Measurements from ENCODE around the gene MACIR. TPM values are rescaled to one million over a fixed set of nuclear protein-coding genes. Genes with fewer than 3 reads are reported as not detected.
A peak's percentile ranks its signal among the peaks of the same experiment; 100 is the strongest.

Gene MACIR
- total RNA-seq, 1 experiment from 2014 or later, result 21.0 TPM

DNA sequence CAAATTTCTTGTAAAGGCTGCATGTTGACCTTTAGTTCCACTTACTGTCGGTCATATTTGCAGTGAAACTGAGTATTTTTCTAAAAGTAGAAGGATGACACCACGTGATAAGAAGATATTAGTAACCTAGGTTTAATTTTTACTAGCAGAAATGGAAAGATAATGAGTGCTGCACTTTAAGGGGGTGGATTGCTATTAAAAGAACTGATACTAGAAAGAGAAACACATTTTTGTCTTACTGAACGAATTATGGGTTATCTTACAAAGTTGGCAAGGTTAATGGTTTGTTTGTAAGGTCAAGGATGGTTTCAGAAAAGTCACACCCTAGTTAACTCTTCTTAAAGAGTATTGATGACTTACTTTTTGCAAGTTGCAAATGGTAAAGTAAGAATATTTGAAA lies 2.4 kb downstream of the MACIR start:
- no peaks in the 10 kb centered on the region for H3F3A ChIP-seq (ENCODE audit: insufficient read depth, low read depth)
- H3K4me2 ChIP-seq, result peak overlapping the region; percentile 78
- H3K27me3 ChIP-seq (ENCODE audit: insufficient read depth, low read depth), result no peaks in the 10 kb centered on the region
- H3K36me3 ChIP-seq (ENCODE audit: low read depth), result peaks cover 3% of the 10 kb centered on the region
- intact Hi-C loops (cut with micrococcal nuclease; ENCODE audit: unreplicated experiment), result no loop called here
- TF ChIP-seq EZH2 (IDR thresholded peaks at IDR 0.05; ENCODE audit: low read depth), result no peak
- TF ChIP-seq, protein P1, sequence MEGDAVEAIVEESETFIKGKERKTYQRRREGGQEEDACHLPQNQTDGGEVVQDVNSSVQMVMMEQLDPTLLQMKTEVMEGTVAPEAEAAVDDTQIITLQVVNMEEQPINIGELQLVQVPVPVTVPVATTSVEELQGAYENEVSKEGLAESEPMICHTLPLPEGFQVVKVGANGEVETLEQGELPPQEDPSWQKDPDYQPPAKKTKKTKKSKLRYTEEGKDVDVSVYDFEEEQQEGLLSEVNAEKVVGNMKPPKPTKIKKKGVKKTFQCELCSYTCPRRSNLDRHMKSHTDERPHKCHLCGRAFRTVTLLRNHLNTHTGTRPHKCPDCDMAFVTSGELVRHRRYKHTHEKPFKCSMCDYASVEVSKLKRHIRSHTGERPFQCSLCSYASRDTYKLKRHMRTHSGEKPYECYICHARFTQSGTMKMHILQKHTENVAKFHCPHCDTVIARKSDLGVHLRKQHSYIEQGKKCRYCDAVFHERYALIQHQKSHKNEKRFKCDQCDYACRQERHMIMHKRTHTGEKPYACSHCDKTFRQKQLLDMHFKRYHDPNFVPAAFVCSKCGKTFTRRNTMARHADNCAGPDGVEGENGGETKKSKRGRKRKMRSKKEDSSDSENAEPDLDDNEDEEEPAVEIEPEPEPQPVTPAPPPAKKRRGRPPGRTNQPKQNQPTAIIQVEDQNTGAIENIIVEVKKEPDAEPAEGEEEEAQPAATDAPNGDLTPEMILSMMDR (conservative IDR thresholded peaks at IDR 0.05), result no peak
- H3K9me3 ChIP-seq (ENCODE audit: insufficient read depth, low read depth), result 0 out of 2 replicates have a peak, but pooled peaks cover 6% of the 10 kb centered on the region
- H3K4me1 ChIP-seq (replicated peaks; ENCODE audit: insufficient read depth), result peaks cover 35% of the 10 kb centered on the region
- no peaks in the 10 kb centered on the region for H3K9me2 ChIP-seq (ENCODE audit: insufficient read depth)
- no peak overlapping the region for H3K27ac ChIP-seq
- no peak overlapping the region for H2AFZ ChIP-seq
- ChIA-PET POLR2A (ENCODE audit: unreplicated experiment) (interaction anchor here (0.6 kb wide), 2 partner anchors 11 to 192 kb away, joined by 5 to 17 read pairs; no protein-coding TSS in a partner anchor), CTCF (no interaction called here)
- H3K4me3 ChIP-seq, result peak overlapping the region; percentile 90
- no peak for DNase-seq
- no peaks in the 10 kb centered on the region for H4K20me1 ChIP-seq (ENCODE audit: insufficient read depth)
- no TSS peak for BruUV-seq (replicated peaks)
- H3K79me2 ChIP-seq (ENCODE audit: low read depth), result peaks cover 68% of the 10 kb centered on the region

DNA sequence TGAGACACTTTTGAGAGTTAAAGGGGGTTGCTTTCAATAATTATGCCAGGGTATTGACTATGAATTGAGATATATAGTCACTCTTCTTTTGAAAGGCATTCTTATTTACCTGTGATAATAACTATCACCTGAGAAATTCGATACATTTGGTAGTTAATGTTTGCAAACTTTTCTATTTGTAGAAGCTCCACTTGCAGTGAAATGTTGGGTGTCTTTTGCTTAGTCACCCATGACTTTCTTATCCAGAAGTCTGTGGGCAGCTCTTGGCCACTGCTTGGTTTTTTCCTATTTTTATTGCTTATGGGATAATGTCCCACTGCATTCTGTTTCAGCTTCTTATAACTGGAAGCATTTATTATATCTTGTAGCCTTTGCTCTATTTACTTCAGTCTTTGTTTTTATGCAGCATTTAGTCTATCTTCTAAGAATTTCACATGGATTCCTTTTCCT lies 3.9 kb downstream of the MACIR start:
- Histone ChIP-seq H3F3A (ENCODE audit: insufficient read depth, low read depth) (no peaks in the 10 kb centered on the region; the same call in 1 of the 2 replicates), H3K36me3 (ENCODE audit: low read depth) (peaks cover 15% of the 10 kb centered on the region), H3K4me3 (peak overlapping the region; percentile 25; the same call in 1 of the 2 replicates), H4K20me1 (ENCODE audit: insufficient read depth) (no peaks in the 10 kb centered on the region), H3K27me3 (ENCODE audit: insufficient read depth, low read depth) (no peaks in the 10 kb centered on the region), H3K9me3 (ENCODE audit: insufficient read depth, low read depth) (0 out of 2 replicates have a peak, but pooled peaks cover 6% of the 10 kb centered on the region), H3K4me1 (replicated peaks; ENCODE audit: insufficient read depth) (peaks cover 35% of the 10 kb centered on the region), H3K4me2 (peak overlapping the region; percentile 78), H3K79me2 (ENCODE audit: low read depth) (peaks cover 83% of the 10 kb centered on the region), H2AFZ (no peak overlapping the region), H3K27ac (peak overlapping the region; percentile 56), H3K9me2 (ENCODE audit: insufficient read depth) (no peaks in the 10 kb centered on the region)
- TF ChIP-seq, protein P1 (conservative IDR thresholded peaks at IDR 0.05), result no peak
- TF ChIP-seq EZH2 (IDR thresholded peaks at IDR 0.05; ENCODE audit: low read depth), result no peak
- BruUV-seq (replicated peaks), result no TSS peak
- ChIA-PET POLR2A (ENCODE audit: unreplicated experiment) (interaction anchor here (0.5 kb wide), 1 partner anchor 210 kb away, joined by 9 read pairs; no protein-coding TSS in a partner anchor), CTCF (no interaction called here)
- intact Hi-C loops (cut with micrococcal nuclease; ENCODE audit: unreplicated experiment), result no loop called here
- DNase-seq, result peak in 1 of 2 experiments; percentile 50

DNA sequence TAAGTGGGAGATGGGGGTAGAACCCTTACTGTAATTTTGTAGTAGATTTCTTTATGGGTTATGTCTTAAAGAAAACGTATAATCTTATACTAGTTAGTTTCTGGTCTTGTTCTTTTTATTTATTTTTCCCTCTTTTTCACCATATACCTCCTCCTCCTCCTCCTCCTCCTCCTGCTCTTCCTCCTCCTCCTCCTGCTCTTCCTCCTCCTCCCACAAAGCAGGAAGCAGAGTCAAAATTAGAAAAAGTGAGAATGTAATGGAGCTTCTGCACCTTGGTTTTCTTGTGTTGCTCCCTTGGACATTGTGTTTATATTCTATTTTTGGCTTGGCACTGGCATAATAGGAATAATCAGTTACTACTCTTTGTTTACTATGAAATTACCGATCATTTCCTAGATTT lies 4.5 kb downstream of the MACIR start:
- H3K9me3 ChIP-seq (ENCODE audit: insufficient read depth, low read depth), result 0 out of 2 replicates have a peak, but pooled peaks cover 6% of the 10 kb centered on the region
- H2AFZ ChIP-seq, result no peak overlapping the region
- no peak overlapping the region for H3K4me3 ChIP-seq
- peaks cover 88% of the 10 kb centered on the region for H3K79me2 ChIP-seq (ENCODE audit: low read depth)
- no peak for DNase-seq
- no TSS peak for BruUV-seq (replicated peaks)
- ChIA-PET CTCF (no interaction called here), POLR2A (ENCODE audit: unreplicated experiment) (interaction anchor here (0.6 to 0.7 kb wide), 3 partner anchors 9 to 111 kb away, joined by 7 to 20 read pairs (median 7); no protein-coding TSS in a partner anchor)
- no peaks in the 10 kb centered on the region for H3K9me2 ChIP-seq (ENCODE audit: insufficient read depth)
- H3K27ac ChIP-seq, result peak overlapping the region; percentile 56; the same call in 1 of the 2 replicates
- no peak for TF ChIP-seq EZH2 (IDR thresholded peaks at IDR 0.05; ENCODE audit: low read depth)
- TF ChIP-seq, protein P1 (conservative IDR thresholded peaks at IDR 0.05), result no peak
- H4K20me1 ChIP-seq (ENCODE audit: insufficient read depth), result no peaks in the 10 kb centered on the region
- no peaks in the 10 kb centered on the region for H3K27me3 ChIP-seq (ENCODE audit: insufficient read depth, low read depth)
- peaks cover 31% of the 10 kb centered on the region for H3K4me1 ChIP-seq (replicated peaks; ENCODE audit: insufficient read depth)
- no peaks in the 10 kb centered on the region; the same call in 1 of the 2 replicates for H3F3A ChIP-seq (ENCODE audit: insufficient read depth, low read depth)
- H3K4me2 ChIP-seq, result peak overlapping the region; percentile 78; the same call in 1 of the 2 replicates
- intact Hi-C loops (cut with micrococcal nuclease; ENCODE audit: unreplicated experiment), result no loop called here
- peaks cover 21% of the 10 kb centered on the region for H3K36me3 ChIP-seq (ENCODE audit: low read depth)

All from PC-9 (cell line).